NCI-H2029 treated with DMSO at 0.1 percent for 48 hours (cell line): ENCODE measurements around the gene ATG7.
"Not testable (repeated sequence)": the region's sequence is repeated elsewhere in the genome, so short reads cannot be mapped to it uniquely, and the experiment has no call there.

Experiments
- DNase-seq: peaks from one replicate; lab custom pipeline; 2025; lab: John Stamatoyannopoulos, UW

ATG7 gene

DNA sequence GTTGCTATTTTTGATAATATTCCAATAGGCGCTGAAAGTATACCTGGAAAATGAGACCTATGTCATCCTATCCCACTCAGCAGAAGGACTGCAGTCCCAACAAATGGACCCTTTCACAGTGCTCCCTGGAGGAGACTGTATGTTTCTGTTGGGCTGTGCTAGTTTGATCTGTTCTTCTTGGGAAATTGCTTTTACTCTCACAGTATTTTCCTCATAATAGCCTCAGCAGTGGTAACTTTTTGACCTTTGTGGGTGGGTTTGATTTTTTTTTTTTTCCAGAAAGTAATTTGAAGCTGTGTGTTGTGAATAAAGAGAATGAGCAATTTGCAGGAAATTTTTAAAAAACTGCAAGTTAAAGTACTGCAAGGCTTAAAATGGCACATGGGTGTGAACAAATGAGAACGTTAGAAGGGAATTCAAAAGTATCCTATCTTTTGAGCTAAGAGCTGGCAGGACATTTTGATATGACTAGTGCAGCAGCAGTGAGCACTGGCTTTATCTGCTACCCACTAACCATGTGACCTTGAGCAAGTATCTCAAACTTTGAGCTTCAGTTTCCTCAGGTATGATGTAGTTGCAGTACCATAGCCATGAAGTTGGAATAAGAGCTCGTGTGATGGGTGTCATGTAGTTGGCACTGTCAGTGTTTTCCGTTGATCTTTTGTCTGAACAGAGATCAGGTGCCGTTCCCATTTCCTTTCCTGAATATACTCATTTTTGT is 118.4 kb downstream of the ATG7 start:
- no peak for DNase-seq

DNA sequence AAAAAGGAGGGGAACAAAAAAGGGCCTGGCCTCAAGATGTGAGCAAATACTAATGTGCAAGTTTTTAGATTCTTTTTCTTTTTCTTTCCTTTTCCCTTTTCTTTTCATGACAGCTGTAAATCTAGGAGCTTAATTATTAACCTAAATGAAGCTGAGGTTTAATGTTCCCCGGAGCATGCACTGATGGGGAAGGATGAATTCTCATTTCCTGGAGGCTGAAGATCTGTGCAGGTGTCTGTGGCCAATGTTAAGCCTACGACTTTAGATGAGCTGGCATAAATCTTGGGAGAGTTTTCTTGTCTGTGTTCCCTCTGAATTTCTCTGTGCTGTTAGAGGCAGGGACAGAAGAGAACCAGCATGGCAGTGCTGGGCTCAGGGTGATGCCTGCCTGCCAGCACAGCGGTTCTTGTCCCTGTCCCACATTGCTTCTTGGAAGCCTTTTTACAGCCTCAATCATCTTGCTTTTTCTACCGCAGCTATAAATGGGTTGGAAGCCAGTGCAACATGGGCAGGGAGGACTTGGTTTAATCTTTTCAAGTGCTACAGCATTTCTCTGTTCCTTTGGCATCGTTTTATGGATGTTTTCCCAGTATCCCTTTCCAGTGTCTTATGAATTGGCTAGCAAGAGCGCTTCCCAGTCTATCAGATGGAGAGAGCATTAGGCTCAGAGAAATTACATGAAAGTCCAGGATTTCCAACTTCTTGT is 119.1 kb downstream of the ATG7 start:
- DNase-seq: no peak

DNA sequence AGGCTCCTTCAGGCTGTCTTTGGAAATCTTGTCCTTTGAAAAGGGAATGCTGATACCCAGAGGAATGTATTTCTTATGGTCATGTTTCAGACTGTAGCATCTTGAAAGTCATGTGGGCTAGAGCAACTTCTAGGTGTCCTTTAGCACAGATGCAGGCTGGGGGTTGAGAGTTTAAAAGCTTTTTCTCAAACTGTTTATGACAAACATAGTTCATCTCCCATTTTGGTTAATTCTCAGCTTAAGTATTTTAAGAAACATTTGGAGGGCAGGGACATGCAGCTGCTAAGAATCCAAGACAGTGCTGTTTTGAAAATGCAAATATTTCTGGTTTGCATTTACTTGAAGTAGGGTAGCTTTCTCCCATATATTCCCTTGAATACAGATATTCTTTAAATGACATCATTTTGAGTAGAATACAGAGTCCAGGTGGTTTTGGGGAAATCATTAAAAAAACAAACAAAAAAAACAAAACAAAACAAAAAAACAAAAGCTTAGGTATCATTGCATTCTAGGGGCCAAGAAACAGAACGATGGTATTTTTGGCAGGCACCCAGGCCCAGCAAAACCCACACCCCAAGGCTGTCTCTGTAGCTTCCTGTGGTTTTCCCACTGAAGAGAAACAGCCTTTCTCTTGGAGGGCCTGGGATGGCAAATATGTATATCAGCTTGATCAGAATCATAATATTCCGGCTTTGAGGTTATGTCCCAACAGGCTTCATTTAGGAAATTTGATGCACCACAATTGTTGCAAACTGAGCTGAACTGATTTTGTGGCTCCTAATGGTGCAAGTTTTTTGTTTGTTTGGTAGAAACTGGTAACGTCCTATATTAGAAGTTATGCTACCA is 120.0 kb downstream of the ATG7 start:
- DNase-seq: no peak

DNA sequence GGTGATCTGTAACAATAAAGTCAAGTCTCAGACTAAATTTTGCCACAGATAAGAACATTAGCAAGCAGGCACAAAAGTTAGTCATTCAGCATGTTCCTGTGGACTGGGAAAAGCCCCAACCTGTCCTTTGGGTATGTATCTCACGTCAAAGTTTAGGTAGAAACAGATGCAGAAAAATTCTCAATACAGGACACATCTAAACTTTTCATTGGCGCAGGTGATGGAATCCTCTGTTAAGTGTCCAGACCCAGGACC is 120.6 kb downstream of the ATG7 start:
- DNase-seq: no peak

DNA sequence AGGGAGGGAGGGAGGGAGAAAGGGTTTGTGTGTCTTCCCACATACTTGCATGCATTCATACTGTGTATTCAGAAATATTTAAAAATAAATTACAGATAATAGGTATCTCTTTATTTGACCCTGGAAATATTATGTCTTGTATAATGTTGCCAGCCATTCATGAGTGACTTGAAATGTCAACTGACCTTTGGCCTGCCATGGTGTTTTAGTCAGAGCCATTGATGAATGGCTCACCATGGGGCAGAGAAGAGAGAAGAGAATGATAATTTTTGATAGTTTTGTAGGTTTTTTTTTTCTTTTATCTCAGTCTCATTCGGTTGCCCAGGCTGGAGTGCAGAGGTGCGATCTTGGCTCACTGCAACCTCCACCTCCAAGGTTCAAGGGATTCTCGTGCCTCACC is 121.2 kb downstream of the ATG7 start:
- DNase-seq: no peak

DNA sequence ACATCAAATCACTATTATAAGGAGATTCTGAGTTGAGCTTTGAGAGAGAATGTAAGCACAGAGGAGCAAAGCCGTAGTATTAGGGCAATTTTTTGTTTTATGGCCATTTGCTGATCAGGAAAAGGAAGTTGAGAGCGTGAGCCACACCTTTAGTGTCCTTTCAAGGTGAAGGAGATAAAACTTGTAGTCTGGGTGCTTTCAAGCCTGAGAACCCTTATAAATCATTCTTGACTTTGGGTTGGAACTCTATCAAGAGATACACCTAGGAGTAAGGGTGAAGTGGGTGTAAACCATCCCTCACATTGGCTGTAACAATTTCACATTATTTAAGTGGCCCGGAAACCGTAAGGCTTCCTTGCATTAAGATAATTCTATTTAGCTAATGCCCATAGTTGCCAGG is 122.2 kb downstream of the ATG7 start:
- DNase-seq: no peak

DNA sequence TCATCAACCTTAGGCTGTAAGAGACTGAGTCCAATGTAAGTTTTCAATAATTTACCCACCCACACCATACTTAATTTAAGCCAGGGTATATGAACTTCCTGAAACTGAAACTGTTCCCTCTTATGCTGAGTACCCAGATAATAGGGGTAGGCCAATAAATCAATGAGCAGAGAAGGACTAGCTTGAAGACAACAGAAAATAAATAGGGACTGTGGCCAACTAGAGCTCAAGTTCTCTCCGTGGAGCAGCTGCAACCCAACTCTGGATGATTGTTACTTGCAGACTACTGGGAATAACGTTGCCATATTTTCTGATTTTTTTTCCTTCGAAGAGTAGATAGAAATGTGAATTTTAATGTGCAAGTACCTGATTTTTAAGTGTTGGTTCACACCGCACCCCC is 128.0 kb downstream of the ATG7 start:
- DNase-seq: no peak

DNA sequence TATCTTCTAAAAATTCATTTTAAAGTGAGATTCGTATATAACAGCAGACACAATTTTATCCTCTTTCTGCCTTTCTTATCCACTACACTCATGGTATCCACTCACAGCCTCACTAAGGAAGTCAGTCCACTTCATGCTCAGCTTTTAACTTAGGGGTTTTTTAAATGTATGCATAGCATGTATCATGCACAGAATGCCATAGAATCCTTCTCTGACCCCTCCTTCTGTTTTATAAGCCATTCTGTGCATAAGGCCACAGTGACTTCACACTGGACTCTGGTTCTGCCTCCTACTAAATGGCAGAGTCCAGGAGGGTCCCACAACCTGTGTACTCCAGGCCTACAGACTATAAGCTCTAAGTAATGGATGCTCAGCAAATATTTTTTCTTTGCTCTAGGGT is 129.2 kb downstream of the ATG7 start:
- no peak for DNase-seq

DNA sequence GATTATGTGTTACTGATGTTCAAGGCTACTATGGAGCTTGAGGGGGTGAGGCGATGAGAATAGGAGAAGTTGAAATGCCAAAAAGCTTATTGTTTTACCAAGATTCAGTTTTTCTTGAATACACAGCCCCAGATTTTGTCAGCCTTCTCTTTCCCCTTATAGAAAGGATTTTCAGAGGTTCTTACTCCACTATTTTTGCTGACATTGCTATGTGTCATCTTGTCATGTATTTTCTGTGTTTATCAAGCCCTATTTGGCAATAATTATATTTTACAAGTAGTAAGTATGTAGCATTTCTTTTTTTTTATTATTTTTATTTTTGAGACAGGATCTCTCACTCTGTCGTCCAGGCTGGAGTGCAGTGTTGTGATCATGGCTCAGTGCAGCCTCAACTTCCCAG is 133.1 kb downstream of the ATG7 start:
- DNase-seq: no peak

DNA sequence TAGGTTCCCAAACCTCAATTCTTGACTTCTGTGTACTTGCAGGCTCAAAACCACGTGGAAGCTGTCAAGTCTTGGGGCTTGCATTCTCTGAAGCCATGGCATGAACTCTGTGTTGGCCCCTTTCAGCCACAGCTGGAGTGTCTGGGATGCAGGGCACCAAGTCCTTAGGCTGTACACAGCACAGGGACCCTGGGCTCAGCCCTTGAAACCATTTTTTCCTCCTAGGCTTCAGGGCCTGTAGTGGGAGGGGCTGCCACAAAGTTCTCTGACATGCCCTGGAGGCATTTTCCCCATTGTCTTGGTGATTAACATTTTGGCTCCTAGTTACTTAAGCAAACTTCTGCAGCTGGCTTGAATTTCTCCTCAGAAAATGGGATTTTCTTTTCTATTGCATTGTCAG is 135.4 kb downstream of the ATG7 start:
- no peak for DNase-seq

DNA sequence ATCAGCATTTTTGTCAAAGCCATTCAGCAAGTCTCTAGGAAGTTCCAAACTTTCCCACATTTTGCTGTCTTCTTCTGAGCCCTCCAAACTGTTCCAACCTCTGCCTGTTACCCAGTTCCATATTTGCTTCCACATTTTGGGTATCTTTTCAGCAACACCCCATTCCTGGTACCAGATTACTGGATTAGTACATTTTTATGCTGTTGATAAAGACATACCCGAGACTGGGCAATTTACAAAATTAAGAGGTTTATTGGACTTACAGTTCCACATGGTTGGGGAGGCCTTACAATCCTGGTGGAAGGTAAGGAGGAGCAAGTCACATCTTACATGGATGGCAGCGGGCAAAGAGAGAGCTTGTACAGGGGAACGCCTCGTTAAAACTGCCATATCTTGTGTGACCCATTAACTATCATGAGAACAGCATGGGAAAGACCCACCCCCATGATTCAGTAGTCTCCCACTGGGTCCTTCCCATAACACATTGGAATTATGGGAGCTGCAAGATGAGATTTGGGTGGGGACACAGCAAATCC is 136.2 kb downstream of the ATG7 start:
- DNase-seq: not testable (repeated sequence)

DNA sequence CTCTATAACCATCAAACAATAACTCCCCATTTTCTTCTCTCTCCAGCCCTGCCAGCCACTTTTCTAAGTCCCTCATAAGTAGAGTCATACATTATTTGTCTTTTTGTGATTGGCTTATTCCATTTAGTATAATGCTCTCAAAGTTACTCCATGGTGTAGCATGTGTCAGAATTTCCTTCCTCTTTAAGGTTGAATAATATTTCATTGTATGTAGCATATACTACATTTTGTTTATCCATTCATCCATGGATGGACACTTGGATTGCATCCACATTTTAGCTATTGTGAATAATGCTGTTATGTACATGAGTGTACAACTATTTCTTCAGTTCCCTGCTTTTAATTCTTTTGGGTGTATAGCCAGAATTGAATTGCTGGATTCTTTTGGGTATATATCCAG is 138.4 kb downstream of the ATG7 start:
- DNase-seq: no peak

DNA sequence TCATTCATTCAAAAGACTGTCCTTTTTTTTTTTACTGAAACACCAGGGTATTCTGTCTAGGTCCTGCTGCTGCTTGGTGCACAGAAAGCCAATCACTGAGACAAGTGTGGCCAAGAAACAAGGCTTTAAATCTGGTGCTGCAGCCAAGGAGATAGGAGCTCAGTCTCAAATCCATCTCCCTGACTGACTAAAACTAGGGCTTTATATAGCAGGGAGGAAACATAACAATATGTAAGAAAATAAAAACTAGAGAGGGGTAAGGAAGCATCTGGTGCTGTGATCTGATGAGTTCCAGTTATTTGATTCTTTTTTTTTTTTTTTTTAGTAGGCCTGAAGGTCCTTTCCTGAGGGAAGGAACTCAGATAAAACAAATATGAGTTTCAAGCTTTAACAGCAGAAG is 139.8 kb downstream of the ATG7 start:
- no peak for DNase-seq

DNA sequence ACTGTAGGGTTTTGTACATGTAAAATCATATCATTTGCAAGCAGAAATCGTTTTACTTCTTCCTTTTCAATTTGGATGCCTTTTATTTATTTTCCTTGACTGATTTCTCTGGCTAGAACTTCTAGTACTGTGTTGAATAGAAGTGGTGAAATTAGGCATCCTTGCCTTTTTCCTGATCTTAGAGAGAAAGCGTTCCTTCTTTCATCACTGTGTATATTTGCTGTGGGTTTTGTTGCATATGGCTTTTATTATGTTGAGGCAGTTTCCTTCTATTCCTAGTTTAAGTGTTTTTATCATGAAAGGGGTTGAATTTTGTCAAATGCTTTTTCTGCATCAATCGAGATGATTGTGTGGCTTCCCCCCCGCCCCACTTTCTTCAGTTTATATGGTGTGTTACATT is 140.9 kb downstream of the ATG7 start:
- no peak for DNase-seq

DNA sequence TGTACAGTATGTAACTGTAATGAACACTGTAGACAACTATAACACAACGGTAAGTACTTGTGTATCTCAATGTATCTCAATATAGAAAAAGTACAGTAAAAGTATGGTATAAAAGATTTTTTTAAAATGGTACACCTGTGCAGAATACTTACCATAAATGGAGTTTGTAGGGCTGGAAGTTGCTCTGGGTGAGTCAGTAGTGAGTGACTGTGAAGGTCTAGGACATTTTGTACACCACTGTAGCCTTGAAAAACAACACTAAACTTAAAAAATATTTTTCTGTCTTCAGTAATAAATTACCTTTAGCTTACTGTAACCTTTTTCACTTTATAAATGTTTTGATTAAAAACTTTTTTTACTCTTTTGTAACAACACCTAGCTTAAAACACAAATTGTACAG is 142.9 kb downstream of the ATG7 start:
- no peak for DNase-seq

DNA sequence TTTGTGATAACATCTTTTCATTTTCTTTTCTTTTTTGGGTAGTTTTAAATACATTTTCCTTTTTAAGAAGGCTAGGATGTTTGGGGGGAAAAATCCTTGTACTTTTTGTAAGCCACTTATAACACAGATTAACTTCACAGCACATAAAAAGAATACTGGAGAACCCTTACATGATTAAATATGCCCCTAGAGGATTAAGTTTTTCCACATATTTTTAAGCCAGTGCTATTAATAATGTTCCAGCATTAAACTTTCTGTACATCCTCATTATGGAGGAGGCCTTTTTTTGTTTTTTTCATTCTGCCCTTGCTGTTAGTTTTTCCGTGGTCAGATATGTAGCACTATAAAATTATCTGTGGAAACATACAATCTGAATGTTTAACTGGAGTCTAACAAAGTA is 147.9 kb downstream of the ATG7 start:
- no peak for DNase-seq

DNA sequence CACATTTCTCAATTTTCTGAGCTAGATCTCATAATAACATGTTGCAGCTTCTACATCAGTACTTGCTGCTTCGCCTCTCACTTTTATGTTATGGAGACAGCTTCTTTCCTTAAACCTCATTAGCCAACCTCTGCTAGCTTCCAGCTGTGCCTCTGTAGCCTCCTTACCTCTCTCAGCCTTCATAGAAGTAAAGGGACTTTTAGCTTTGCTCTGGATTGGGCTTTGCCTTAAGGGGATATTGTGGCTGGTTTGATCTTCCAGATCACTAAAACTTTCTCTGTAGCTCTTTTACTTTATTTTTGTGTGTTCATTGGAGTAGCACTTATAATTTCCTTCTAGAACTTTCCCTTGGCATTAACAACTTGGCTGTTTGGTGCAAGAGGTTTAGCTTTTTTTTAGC is 150.1 kb downstream of the ATG7 start:
- no peak for DNase-seq

DNA sequence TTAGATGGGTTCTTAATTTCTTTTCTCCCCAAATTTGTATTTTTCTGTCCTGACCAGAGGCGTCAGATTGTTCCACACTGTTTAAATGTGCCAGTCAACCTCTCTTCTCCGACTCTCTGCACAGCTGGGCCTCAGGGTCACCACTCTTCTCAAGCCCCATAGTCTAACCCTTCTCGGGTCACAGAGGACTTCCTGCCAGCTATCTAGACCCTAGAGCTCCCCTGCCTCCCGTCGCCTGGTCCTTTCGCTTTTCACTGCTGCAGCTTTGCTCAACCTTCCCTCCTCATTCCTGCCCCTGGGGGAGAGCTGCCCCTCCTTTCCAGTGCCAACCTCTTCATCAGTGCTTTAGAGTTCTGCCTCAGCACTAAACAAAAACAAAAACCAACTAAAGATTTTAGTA is 151.7 kb downstream of the ATG7 start:
- no peak for DNase-seq

DNA sequence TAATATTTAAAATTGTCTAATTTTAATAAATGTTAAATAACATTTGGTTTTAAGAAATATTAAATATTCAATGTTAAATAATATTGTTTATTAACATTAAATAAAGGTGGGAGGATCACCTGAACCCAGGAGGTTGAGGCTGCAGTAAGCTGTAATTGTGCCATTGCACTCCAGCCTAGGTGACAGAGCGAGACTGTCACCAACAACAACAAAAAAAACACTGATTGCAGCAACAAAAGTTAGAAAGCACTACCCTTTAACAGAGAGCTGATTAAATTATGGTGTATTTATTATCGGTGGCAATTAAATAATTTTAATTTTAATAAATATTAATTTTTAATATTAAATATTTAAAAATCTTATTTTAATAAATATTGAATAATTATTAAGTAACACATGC is 152.1 kb downstream of the ATG7 start:
- DNase-seq: no peak

DNA sequence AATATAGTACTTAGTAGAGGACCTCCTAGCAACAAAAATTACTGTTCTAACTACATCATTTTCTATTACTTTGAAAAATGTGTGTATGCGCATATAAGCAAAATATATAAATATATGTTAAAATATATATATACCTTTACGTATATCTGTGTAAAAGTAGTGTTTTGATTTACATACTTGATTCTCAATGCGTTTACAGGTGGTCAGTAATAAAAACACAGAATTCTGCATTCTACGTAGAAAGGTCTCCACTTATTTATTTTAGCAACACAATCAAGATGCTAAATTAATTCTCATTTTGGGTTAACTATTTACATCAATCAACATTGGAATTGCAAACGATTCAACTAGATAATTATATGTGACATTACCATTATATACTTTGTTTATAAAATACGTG is 158.0 kb downstream of the ATG7 start:
- DNase-seq: no peak

DNA sequence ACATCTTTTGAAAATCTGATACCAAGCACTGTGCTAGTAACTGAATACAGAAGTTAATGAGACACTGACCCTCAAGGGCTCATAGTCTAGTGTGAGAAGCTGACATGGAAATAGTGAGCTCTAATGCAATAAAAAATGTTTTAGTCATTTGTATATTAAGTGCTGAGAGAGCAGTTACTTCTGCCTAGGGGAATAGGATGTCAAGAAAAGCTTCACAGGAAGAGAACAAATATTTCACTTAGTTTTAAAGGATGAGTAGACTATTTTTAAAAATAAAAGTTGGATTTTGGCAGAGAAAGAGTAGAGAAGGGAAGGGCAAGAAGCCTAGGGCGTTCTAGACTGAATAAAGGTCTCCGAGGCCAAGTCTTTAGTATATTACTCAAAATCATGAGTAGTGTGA is 158.4 kb downstream of the ATG7 start:
- DNase-seq: no peak

DNA sequence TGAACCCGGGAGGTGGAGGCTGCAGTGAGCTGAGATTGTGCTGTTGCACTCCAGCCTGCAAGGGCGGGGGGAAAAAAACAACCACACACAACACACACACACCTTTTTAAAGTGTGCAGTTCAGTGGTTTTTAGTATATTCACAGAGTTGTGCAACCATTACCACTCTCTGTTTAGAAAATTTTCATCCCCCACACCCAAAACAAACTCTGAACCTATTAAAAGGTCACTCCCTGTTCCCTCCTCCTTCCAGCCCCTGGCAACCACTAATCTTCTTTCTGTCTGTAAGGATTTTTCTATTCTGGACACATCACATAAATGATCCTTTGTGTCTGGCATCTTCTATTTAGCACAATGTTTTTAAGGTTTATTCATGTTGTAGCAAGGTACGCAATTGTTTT is 159.1 kb downstream of the ATG7 start:
- DNase-seq: no peak

DNA sequence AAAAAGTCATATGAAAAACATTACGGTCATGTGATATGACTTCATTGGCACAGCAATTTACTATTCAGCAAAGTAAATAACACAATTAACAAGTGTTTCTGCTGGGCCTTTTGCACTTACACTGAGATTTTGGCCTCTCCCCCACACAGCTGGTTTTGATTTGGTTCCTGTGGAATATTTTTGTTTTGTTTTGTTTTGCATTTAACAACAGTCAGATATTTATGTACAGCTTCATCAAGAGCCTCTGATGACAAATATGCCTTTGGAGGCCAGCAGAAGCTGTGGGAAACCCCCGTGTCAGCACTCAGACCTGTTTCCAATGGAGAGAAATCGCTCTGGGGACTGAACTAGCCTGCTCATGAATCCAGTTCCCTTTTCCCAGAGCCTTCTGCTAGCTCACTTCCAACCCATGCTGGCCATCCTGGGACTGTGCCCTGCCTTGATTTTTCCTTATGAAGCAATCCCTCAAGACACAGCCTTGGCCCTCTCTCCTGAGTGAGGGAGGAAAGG is 161.9 kb downstream of the ATG7 start:
- no peak for DNase-seq
